Measurements from ENCODE around the gene PHYKPL. TPM values are rescaled to one million over a fixed set of nuclear protein-coding genes. Genes with fewer than 3 reads are reported as not detected.
A peak's percentile ranks its signal among the peaks of the same experiment; 100 is the strongest.

PHYKPL gene
- total RNA-seq, 1 donor from 2014 or later = 20.5 TPM

DNA sequence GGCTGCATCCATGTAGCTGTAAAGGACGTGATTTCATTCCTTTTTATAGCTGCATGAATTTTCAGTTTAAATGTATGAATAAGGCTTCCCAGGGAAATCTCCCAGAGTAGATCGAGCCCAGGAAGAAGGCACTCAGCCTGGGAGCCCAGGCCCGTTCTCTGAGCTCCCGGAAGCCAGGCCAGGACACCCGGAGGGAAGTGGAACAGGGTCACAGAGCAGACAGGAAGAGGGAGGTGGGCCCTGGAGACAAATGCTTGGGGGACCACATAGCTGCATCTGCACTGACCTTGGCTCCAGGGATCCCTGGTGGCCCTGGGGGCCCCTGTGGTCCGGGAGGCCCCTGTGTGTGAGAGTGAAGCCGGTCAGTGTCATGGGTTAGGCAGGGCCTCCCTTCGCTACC lies 19.7 kb upstream of the PHYKPL start:
- Histone ChIP-seq H3K79me2 (ENCODE audit: low read depth) (no peaks in the 10 kb centered on the region), H3F3A (ENCODE audit: low read depth) (no peaks in the 10 kb centered on the region)
- H3K27ac Mint-ChIP-seq = no peak overlapping the region

GRCh38 chr5:178250263-178250662 lies 17.7 kb upstream of the PHYKPL start:
- Mint-ChIP-seq H3K9me3 (no peaks in the 10 kb centered on the region), H3K36me3 (no peaks in the 10 kb centered on the region), H3K4me3 (no peak overlapping the region), H3K27me3 (ENCODE audit: insufficient read depth, low read depth) (no peaks in the 10 kb centered on the region), H3K27ac (no peak overlapping the region), H3K4me1 (peaks cover 8% of the 10 kb centered on the region)
- H3K9me3 ChIP-seq (ENCODE audit: low read depth) = no peaks in the 10 kb centered on the region
- no peak overlapping the region for H3K4me3 ChIP-seq
- no peak overlapping the region for H3K4me2 ChIP-seq
- H3K9ac ChIP-seq = no peak overlapping the region
- H4K20me1 ChIP-seq (ENCODE audit: low read depth) = no peaks in the 10 kb centered on the region
- H3K79me2 ChIP-seq (ENCODE audit: low read depth) = no peaks in the 10 kb centered on the region
- no peak overlapping the region for H2AFZ ChIP-seq (replicated peaks)
- H3F3A ChIP-seq (ENCODE audit: low read depth) = no peaks in the 10 kb centered on the region
- no peaks in the 10 kb centered on the region for H3K36me3 ChIP-seq
- no peak for TF ChIP-seq EZH2 (IDR thresholded peaks at IDR 0.05)
- no peak overlapping the region for H3K27ac ChIP-seq
- no peak for DNase-seq (ENCODE audit: low spot score)
- H3K27me3 ChIP-seq = no peaks in the 10 kb centered on the region
- peaks cover 1% of the 10 kb centered on the region for H3K4me1 ChIP-seq

More for the DNA sequence above, 19.7 kb upstream of the PHYKPL start:
- no peak for DNase-seq (ENCODE audit: low spot score)
- no peak overlapping the region for H3K4me3 ChIP-seq
- no peak overlapping the region for H3K9ac ChIP-seq
- H3K27ac ChIP-seq = no peak overlapping the region
- H4K20me1 ChIP-seq (ENCODE audit: low read depth) = no peaks in the 10 kb centered on the region
- Mint-ChIP-seq H3K9me3 (no peaks in the 10 kb centered on the region), H3K27me3 (ENCODE audit: insufficient read depth, low read depth) (no peaks in the 10 kb centered on the region), H3K4me3 (no peak overlapping the region), H3K4me1 (peaks cover 15% of the 10 kb centered on the region), H3K36me3 (no peaks in the 10 kb centered on the region)
- peaks cover 10% of the 10 kb centered on the region for H3K4me1 ChIP-seq
- H3K27me3 ChIP-seq = no peaks in the 10 kb centered on the region
- TF ChIP-seq EZH2phosphoT487 (IDR thresholded peaks at IDR 0.05) (no peak), EZH2 (IDR thresholded peaks at IDR 0.05) (no peak)
- TF ChIP-seq, protein P1, sequence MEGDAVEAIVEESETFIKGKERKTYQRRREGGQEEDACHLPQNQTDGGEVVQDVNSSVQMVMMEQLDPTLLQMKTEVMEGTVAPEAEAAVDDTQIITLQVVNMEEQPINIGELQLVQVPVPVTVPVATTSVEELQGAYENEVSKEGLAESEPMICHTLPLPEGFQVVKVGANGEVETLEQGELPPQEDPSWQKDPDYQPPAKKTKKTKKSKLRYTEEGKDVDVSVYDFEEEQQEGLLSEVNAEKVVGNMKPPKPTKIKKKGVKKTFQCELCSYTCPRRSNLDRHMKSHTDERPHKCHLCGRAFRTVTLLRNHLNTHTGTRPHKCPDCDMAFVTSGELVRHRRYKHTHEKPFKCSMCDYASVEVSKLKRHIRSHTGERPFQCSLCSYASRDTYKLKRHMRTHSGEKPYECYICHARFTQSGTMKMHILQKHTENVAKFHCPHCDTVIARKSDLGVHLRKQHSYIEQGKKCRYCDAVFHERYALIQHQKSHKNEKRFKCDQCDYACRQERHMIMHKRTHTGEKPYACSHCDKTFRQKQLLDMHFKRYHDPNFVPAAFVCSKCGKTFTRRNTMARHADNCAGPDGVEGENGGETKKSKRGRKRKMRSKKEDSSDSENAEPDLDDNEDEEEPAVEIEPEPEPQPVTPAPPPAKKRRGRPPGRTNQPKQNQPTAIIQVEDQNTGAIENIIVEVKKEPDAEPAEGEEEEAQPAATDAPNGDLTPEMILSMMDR (IDR thresholded peaks at IDR 0.05) = no peak
- H2AFZ ChIP-seq (replicated peaks) = no peak overlapping the region
- H3K4me2 ChIP-seq = no peak overlapping the region
- H3K36me3 ChIP-seq = no peaks in the 10 kb centered on the region
- H3K9me3 ChIP-seq (ENCODE audit: low read depth) = no peaks in the 10 kb centered on the region

GRCh38 chr5:178249191-178249989 lies 16.8 kb upstream of the PHYKPL start:
- Histone ChIP-seq H3K4me2 (no peak overlapping the region), H3K4me3 (no peak overlapping the region), H3K36me3 (no peaks in the 10 kb centered on the region), H3K27me3 (no peaks in the 10 kb centered on the region), H3K27ac (no peak overlapping the region), H4K20me1 (ENCODE audit: low read depth) (no peaks in the 10 kb centered on the region), H3K9me3 (ENCODE audit: low read depth) (no peaks in the 10 kb centered on the region), H2AFZ (replicated peaks) (no peak overlapping the region), H3F3A (ENCODE audit: low read depth) (no peaks in the 10 kb centered on the region), H3K79me2 (ENCODE audit: low read depth) (no peaks in the 10 kb centered on the region), H3K4me1 (no peaks in the 10 kb centered on the region), H3K9ac (no peak overlapping the region)
- TF ChIP-seq EZH2 (IDR thresholded peaks at IDR 0.05) (no peak), EZH2phosphoT487 (IDR thresholded peaks at IDR 0.05) (no peak)
- TF ChIP-seq, protein P1 (IDR thresholded peaks at IDR 0.05) = no peak
- H3K4me1 Mint-ChIP-seq = peaks cover 4% of the 10 kb centered on the region
- no peaks in the 10 kb centered on the region for H3K27me3 Mint-ChIP-seq (ENCODE audit: insufficient read depth, low read depth)
- H3K9me3 Mint-ChIP-seq = no peaks in the 10 kb centered on the region
- no peaks in the 10 kb centered on the region for H3K36me3 Mint-ChIP-seq
- peak overlapping the region; percentile 9 for H3K4me3 Mint-ChIP-seq
- H3K27ac Mint-ChIP-seq = peak overlapping the region; percentile 36
- DNase-seq (ENCODE audit: low spot score) = no peak

GRCh38 chr5:178248750-178249149 lies 16.1 kb upstream of the PHYKPL start:
- H3K36me3 Mint-ChIP-seq = no peaks in the 10 kb centered on the region
- no peak overlapping the region for H3K4me2 ChIP-seq
- no peak overlapping the region for H3K4me3 Mint-ChIP-seq
- H3K9me3 ChIP-seq (ENCODE audit: low read depth) = no peaks in the 10 kb centered on the region
- no peaks in the 10 kb centered on the region for H3K27me3 ChIP-seq
- H3K27me3 Mint-ChIP-seq (ENCODE audit: insufficient read depth, low read depth) = no peaks in the 10 kb centered on the region
- H3K27ac Mint-ChIP-seq = no peak overlapping the region
- H3K9me3 Mint-ChIP-seq = no peaks in the 10 kb centered on the region
- no peaks in the 10 kb centered on the region for H3K4me1 ChIP-seq
- H3K27ac ChIP-seq = no peak overlapping the region
- no peaks in the 10 kb centered on the region for H3K79me2 ChIP-seq (ENCODE audit: low read depth)
- no peak for TF ChIP-seq EZH2phosphoT487 (IDR thresholded peaks at IDR 0.05)
- TF ChIP-seq EZH2 (IDR thresholded peaks at IDR 0.05) = no peak
- TF ChIP-seq, protein P1 (IDR thresholded peaks at IDR 0.05) = no peak
- peaks cover 4% of the 10 kb centered on the region for H3K4me1 Mint-ChIP-seq
- H3K9ac ChIP-seq = no peak overlapping the region
- DNase-seq (ENCODE audit: low spot score) = no peak
- H3K4me3 ChIP-seq = no peak overlapping the region
- no peak overlapping the region for H2AFZ ChIP-seq (replicated peaks)
- H3F3A ChIP-seq (ENCODE audit: low read depth) = no peaks in the 10 kb centered on the region
- no peaks in the 10 kb centered on the region for H3K36me3 ChIP-seq
- no peaks in the 10 kb centered on the region for H4K20me1 ChIP-seq (ENCODE audit: low read depth)
